ENCODE results near the gene NRXN3.
A peak's percentile ranks its signal among the peaks of the same experiment; 100 is the strongest.

NRXN3 gene

GRCh38 chr14:79328863-79329262, 1158.7 kb downstream of the NRXN3 start:
- no peak for DNase-seq

GRCh38 chr14:79331830-79332229, 1161.7 kb downstream of the NRXN3 start:
- no peak for DNase-seq

GRCh38 chr14:79332504-79333197, 1162.5 kb downstream of the NRXN3 start:
- DNase-seq: no peak

GRCh38 chr14:79333198-79333546, 1163.0 kb downstream of the NRXN3 start:
- no peak for DNase-seq

GRCh38 chr14:79334272-79334671, 1164.1 kb downstream of the NRXN3 start:
- DNase-seq: no peak

- no peak for DNase-seq
Observed at GRCh38 chr14:79337761-79338160, 1167.6 kb downstream of the NRXN3 start.

- no peak for DNase-seq
Observed at GRCh38 chr14:79342942-79343341, 1172.8 kb downstream of the NRXN3 start.

GRCh38 chr14:79351011-79351410, 1180.8 kb downstream of the NRXN3 start:
- DNase-seq: no peak

GRCh38 chr14:79352076-79352630, 1182.0 kb downstream of the NRXN3 start:
- no peak for DNase-seq

- no peak for DNase-seq
Observed at GRCh38 chr14:79354336-79354735, 1184.2 kb downstream of the NRXN3 start.

GRCh38 chr14:79356040-79356439, 1185.9 kb downstream of the NRXN3 start:
- no peak for DNase-seq

- peak; percentile 9 for DNase-seq
Observed at GRCh38 chr14:79357307-79357706, 1187.1 kb downstream of the NRXN3 start.

GRCh38 chr14:79363291-79363690, 1193.1 kb downstream of the NRXN3 start:
- no peak for DNase-seq

GRCh38 chr14:79369359-79370332, 1199.5 kb downstream of the NRXN3 start:
- DNase-seq: no peak

- no peak for DNase-seq
Observed at GRCh38 chr14:79370969-79371368, 1200.8 kb downstream of the NRXN3 start.

- DNase-seq: no peak
Observed at GRCh38 chr14:79373451-79373850, 1203.3 kb downstream of the NRXN3 start.

- DNase-seq: no peak
Observed at GRCh38 chr14:79375356-79375755, 1205.2 kb downstream of the NRXN3 start.

- DNase-seq: no peak
Observed at GRCh38 chr14:79376557-79376956, 1206.4 kb downstream of the NRXN3 start.

- no peak for DNase-seq
Observed at GRCh38 chr14:79378020-79378419, 1207.8 kb downstream of the NRXN3 start.

- no peak for DNase-seq
Observed at GRCh38 chr14:79379266-79379665, 1209.1 kb downstream of the NRXN3 start.

- DNase-seq: no peak
Observed at GRCh38 chr14:79383031-79383430, 1212.9 kb downstream of the NRXN3 start.

- DNase-seq: no peak
Observed at GRCh38 chr14:79383475-79383874, 1213.3 kb downstream of the NRXN3 start.

- no peak for DNase-seq
Observed at GRCh38 chr14:79395061-79395460, 1224.9 kb downstream of the NRXN3 start.
